GM19452 (cell line): ENCODE measurements around the gene PSMB4.
"Not testable (repeated sequence)": the region's sequence is repeated elsewhere in the genome, so short reads cannot be mapped to it uniquely, and the experiment has no call there.

Experiments used
- ATAC-seq: cut with Tn5 transposase; IDR thresholded peaks from one replicate; pipeline ENCODE4 v1.9.1; 2021; ENCODE audit not compliant: unreplicated experiment

Gene PSMB4

GRCh38 chr1:151386002-151386401 lies 13.4 kb upstream of the PSMB4 start:
- ATAC-seq = no peak

- ATAC-seq = not testable (repeated sequence)
These were observed 8.9 kb upstream of the PSMB4 start for GRCh38 chr1:151390221-151391078.

GRCh38 chr1:151391079-151391563 lies 8.3 kb upstream of the PSMB4 start:
- no peak for ATAC-seq

GRCh38 chr1:151393583-151393982 lies 5.8 kb upstream of the PSMB4 start:
- ATAC-seq = no peak

GRCh38 chr1:151396265-151396664 lies 3.1 kb upstream of the PSMB4 start:
- ATAC-seq = not testable (repeated sequence)

- ATAC-seq = no peak
These were observed 1.9 kb downstream of the PSMB4 start for GRCh38 chr1:151401125-151401788.

GRCh38 chr1:151401860-151402259 lies 2.5 kb downstream of the PSMB4 start:
- ATAC-seq = no peak

- no peak for ATAC-seq
These were observed 3.4 kb downstream of the PSMB4 start for GRCh38 chr1:151402764-151403163.

GRCh38 chr1:151403612-151404011 lies 4.2 kb downstream of the PSMB4 start:
- no peak for ATAC-seq

- ATAC-seq = no peak
These were observed 6.0 kb downstream of the PSMB4 start for GRCh38 chr1:151405187-151405951.

GRCh38 chr1:151406176-151406575 lies 6.8 kb downstream of the PSMB4 start:
- ATAC-seq = no peak

GRCh38 chr1:151407304-151407703 lies 7.9 kb downstream of the PSMB4 start:
- ATAC-seq = no peak

GRCh38 chr1:151408891-151409290 lies 9.5 kb downstream of the PSMB4 start:
- no peak for ATAC-seq

- no peak for ATAC-seq
These were observed 12.5 kb downstream of the PSMB4 start for GRCh38 chr1:151411884-151412283.

GRCh38 chr1:151416231-151416630 lies 16.9 kb downstream of the PSMB4 start:
- ATAC-seq = no peak

GRCh38 chr1:151418081-151418480 lies 18.7 kb downstream of the PSMB4 start:
- ATAC-seq = no peak

- ATAC-seq = no peak
These were observed 20.4 kb downstream of the PSMB4 start for GRCh38 chr1:151419819-151420218.

- ATAC-seq = no peak
These were observed 25.7 kb downstream of the PSMB4 start for GRCh38 chr1:151425103-151425502.

- no peak for ATAC-seq
These were observed 28.7 kb downstream of the PSMB4 start for GRCh38 chr1:151428068-151428467.

- not testable (repeated sequence) for ATAC-seq
These were observed 34.5 kb downstream of the PSMB4 start for GRCh38 chr1:151433827-151434226.

GRCh38 chr1:151435174-151435573 lies 35.8 kb downstream of the PSMB4 start:
- ATAC-seq = no peak
